ENCODE results near the gene EBP.
"Not testable (repeated sequence)": the region's sequence is repeated elsewhere in the genome, so short reads cannot be mapped to it uniquely, and the experiment has no call there.

The EBP gene

DNA sequence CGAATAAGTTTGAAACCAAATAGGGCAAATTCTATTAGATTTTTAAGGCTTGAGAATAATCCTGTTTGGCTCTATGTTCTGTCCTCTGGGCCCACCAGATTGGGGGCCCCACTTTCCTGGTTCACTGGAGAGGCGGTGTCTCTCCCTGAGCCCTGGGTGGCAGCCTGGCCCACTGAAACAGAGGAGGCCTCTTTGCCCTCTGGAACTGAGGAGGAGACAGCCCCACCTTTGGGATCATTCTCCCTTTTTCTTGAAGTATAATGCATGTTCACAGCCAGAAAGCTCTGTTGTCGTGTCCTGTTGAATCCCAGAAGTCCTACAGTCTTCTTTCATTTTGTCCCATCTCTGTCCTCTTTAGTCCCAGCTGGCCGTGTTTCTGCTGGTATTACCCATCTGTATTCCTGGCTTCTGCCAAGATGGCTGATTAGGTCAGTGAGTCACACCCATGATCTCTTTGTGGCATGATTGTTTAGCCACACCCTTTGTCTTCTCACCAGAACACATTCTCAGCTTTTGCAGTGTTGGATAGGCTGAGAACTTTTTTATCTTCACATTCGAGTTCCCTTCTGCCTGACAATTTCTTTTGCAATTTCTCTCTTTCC is 9.9 kb downstream of the EBP start:
- DNase-seq = no peak

GRCh38 chrX:48532161-48532560 is 10.6 kb downstream of the EBP start:
- DNase-seq = no peak

GRCh38 chrX:48533165-48533564 is 11.6 kb downstream of the EBP start:
- no peak for DNase-seq

- DNase-seq = no peak
Measured at GRCh38 chrX:48538641-48539344, 17.2 kb downstream of the EBP start.

GRCh38 chrX:48539345-48540027 is 17.9 kb downstream of the EBP start, which contains the start of gene TBC1D25:
Gene TBC1D25 (plus strand): TSS chrX:48539714. CDS start chrX:48539798, 84 bp downstream.
- DNase-seq = peak; percentile 97

DNA sequence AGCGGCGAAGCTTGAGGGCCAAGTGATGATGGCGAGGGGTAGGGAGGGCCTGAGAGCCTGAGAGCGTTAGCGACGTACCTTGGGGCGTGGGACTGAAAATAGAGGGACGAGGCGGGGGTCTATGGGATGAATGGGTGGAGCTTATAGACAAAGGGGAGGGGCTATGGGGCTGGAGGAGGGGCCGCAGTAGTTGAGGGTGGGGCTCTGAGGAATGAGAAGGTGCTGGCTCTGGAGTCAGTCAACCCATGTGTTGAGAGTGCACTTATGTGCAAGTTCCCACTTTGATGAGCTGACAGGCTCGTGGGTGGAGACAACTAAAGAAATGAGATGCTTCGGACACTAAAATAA is 18.4 kb downstream of the EBP start:
- DNase-seq = peak; percentile 59

- DNase-seq = no peak
Measured at GRCh38 chrX:48540480-48540879, 18.9 kb downstream of the EBP start.

DNA sequence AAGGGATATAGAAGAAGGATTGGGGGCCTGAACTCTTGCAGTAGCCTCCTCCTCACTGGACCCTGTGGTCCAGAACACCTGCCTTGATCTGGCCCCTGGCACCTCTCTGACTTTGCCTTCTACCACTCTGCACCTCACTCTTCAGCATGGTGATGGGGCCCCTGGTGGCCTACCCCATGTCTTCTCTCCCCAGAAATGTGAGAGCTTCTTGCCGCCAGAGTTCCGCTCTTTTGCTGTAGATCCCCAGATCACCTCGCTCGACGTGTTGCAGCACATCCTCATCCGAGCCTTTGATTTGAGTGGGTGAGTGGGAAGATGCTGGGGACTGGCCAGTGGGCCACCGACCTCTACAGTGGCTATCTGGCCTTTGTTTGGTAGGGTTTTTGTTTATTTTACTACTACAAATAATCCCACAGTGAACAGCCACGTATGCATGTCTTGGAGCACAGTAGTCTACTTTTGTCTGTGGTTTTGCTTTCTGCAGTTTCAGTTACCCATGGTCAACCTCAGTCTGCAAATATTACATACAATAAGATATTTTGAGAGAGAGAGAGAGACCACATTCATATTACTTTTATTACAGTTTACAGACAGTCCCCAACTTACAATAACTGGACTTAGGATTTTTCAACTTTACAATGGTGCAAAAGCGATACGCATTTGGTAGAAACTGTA is 19.7 kb downstream of the EBP start:
- DNase-seq = no peak

- DNase-seq = no peak
Measured at GRCh38 chrX:48548871-48549270, 27.3 kb downstream of the EBP start.

DNA sequence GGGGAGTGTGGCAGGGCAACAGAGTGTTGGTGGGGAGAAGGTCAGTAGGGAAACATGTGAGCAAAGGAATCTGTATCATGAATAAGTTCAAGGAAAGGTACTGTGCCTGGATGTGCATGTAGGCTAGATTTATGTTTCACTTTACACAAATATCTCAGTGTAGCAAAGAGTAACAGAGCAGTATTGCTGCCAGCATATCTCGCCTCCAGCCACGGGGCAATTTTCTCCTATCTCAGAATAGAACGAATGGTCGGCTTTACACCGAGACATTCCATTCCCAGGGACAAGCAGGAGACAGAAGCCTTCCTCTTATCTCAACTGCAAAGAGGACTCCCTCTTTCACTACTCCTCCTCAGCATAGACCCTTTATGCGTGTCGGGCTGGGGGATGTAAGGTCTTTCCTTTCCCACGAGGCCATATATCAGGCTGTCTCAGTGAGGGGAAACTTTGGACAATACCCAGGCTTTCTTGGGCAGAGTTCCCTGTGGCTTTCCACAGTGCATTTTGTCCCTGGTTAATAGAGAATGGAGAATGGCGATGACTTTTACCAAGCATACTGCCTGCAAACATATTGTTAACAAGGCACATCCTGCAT is 34.2 kb downstream of the EBP start:
- DNase-seq = not testable (repeated sequence)

DNA sequence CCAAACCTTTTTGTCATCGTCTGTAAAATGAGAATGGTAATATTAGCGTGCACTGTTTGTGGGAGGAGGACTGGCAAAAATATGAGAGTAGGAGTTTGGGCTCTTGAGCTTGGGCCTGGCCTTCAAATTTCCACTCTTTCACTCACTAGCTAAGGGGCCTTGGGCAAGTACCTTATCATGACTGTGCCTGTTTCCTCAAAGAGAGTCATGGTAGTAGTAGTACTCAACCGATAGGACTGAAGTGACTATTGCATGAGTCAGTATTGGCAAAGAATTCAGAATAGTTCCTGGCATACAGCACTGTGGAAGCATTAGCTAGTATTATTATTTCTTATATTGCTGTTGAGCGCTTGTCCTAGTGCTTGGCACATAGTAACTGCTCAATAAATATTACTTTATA is 36.7 kb downstream of the EBP start:
- DNase-seq = no peak

- DNase-seq = no peak
Measured at GRCh38 chrX:48559636-48560035, 38.0 kb downstream of the EBP start.

GRCh38 chrX:48560056-48560455 is 38.4 kb downstream of the EBP start:
- no peak for DNase-seq

GRCh38 chrX:48560681-48561080 is 39.1 kb downstream of the EBP start:
- no peak for DNase-seq

DNA sequence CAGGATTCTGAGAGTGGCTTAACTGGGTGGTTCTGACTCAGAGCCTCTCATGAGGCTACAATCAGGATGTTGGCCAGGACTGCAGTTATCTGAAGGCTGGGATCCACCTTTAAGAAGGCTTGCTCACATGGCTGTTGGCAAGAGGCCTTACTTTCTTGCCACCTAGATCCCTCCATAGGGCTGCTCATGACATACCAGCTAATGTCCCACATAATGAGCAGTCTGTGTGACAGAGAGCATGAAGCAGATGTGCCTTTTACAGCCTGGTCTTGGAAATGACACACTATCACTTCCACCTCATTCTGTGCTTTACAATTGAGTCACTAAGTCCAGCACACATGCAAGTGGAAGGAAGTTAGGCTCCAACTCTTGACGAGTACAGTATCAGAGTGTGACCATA is 48.4 kb downstream of the EBP start:
- no peak for DNase-seq

- DNase-seq = peak; percentile 61
Measured at GRCh38 chrX:48573690-48574269, 52.2 kb downstream of the EBP start.

DNA sequence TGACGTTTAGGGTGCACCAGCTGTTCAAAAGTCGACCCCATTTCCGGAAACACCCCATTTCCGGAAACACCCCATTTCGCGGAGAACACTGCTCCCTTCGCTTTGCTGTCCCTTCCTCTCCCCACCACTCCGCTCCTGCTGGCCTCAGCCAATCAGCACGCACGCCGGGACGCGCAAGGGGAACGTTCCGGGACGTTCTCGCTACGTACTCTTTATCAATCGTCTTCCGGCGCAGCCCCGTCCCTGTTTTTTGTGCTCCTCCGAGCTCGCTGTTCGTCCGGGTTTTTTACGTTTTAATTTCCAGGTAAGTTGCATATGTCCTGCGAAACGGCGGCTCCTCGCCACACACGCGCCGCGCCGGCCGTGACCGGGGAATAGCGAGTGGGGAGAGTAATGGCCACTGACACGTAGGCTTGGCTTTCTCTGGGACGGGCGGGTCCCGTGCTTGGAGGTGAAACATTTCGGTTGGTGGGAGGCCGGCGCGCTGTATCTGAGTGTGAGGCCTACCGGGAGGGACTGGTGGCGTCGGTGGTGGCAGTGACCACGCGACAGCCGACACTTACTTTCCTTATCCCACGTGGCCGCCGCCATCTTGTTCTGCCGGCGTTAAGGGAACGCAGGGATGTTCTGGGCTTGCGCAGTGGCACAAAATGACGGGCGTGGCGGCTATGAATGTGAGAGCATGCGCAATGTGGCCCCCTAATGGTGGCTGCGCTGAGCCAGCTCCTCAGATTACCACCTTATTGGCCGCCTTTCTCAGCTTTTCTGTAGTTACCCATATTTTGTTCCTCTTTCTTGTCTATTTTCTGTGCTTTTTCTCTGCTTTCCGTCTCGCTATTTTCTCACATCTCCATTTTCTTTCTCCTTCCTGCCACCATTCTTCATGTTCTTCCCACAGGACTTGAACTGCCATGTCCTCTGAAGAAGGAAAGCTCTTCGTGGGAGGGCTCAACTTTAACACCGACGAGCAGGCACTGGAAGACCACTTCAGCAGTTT is 53.0 kb downstream of the EBP start, which contains the start of gene RBM3:
TSS of gene RBM3 (plus strand) at position 215 of the 997 bp plus-strand sequence. CDS start at position 912, 697 bp downstream.
- peak; percentile 96 for DNase-seq

- no peak for DNase-seq
Measured at GRCh38 chrX:48575642-48576041, 54.0 kb downstream of the EBP start.

GRCh38 chrX:48576108-48576507 is 54.5 kb downstream of the EBP start:
- no peak for DNase-seq

Measured in femur (tissue), 1 donor.